ENCODE measurements around the gene MANBA. TPM values are rescaled to one million over a fixed set of nuclear protein-coding genes. Genes with fewer than 3 reads are reported as not detected.

MANBA gene
- total and polyA plus RNA-seq, 2 of the 4 experiments (the other 2 are of a cell fraction), result 11.5 to 17.2 TPM

- Histone ChIP-seq H3K27me3 (ENCODE audit: control insufficient read depth, insufficient read depth, low read length) (no peaks in the 10 kb centered on the region), H3K27ac (ENCODE audit: insufficient read depth, low read length) (no peak overlapping the region), H3K79me1 (ENCODE audit: low read depth in 1 of 2, low read length in 2 of 2) (no peaks in the 10 kb centered on the region; a peak in 1 of 4 replicates), H3K4me3 (ENCODE audit: insufficient read depth, low read depth, low read length) (no peak overlapping the region), H3K36me3 (ENCODE audit: control insufficient read depth, insufficient read depth, low read length) (peaks cover 16% of the 10 kb centered on the region), H4K5ac (ENCODE audit: low read depth, low read length) (no peak overlapping the region), H2AK5ac (ENCODE audit: low read depth, low read length) (no peak overlapping the region), H2BK120ac (ENCODE audit: low read depth, low read length) (no peak overlapping the region), H2BK5ac (ENCODE audit: low read depth, low read length, poor library complexity, severe bottlenecking) (no peak overlapping the region), H3K9me3 (ENCODE audit: control insufficient read depth, insufficient read depth, low read length) (peaks cover 4% of the 10 kb centered on the region; the same call in 1 of the 2 replicates), H4K20me1 (ENCODE audit: insufficient read depth, low read length) (no peaks in the 10 kb centered on the region), H4K91ac (ENCODE audit: insufficient read depth, low read depth, low read length) (no peak overlapping the region), H3K14ac (replicated peaks; ENCODE audit: low read depth, low read length) (no peak overlapping the region), H3K23ac (ENCODE audit: low read depth, low read length) (no peak overlapping the region), H3K4me2 (ENCODE audit: low read depth, low read length) (no peak overlapping the region), H4K8ac (ENCODE audit: low read depth in 2 of 2, low read length in 2 of 2) (no peak overlapping the region), H2AK9ac (replicated peaks; ENCODE audit: low read depth, low read length, poor library complexity) (no peak overlapping the region), H2AFZ (replicated peaks; ENCODE audit: low read length, poor library complexity) (no peak overlapping the region), H3K56ac (ENCODE audit: extremely low read depth, insufficient read depth, low read length) (no peak overlapping the region), H3K4ac (ENCODE audit: low read depth, low read length) (no peak overlapping the region), H3K18ac (ENCODE audit: low read depth, low read length) (no peak overlapping the region), H3K9ac (ENCODE audit: low read depth, low read length) (no peak overlapping the region), H2BK20ac (ENCODE audit: low read depth, low read length) (no peak overlapping the region), H3K4me1 (ENCODE audit: control insufficient read depth, insufficient read depth, low read length) (no peaks in the 10 kb centered on the region), H2BK15ac (ENCODE audit: low read depth, low read length) (no peak overlapping the region), H3K9me1 (ENCODE audit: insufficient read depth, low read length) (peaks cover 3% of the 10 kb centered on the region; the same call in 1 of the 2 replicates)
- in situ Hi-C loops (cut with MboI; ENCODE audit: low sequenced_read_pairs) (no loop called here), intact Hi-C loops (cut with micrococcal nuclease) (loop anchor here (10.0 kb wide), 1 partner anchor 87 kb away; the partner anchor contains the start of gene NFKB1), dilution Hi-C loops (cut with HindIII; ENCODE audit: low sequenced_read_pairs, unreplicated experiment) (no loop called here)
- DNase-seq (no peak), ATAC-seq (ENCODE audit: low read depth) (no peak)
- ChIA-PET CTCF (no interaction called here), POLR2A (ENCODE audit: unreplicated experiment) (no interaction called here)
- TF ChIP-seq SMC3 (IDR thresholded peaks at IDR 0.05; ENCODE audit: low read depth, low read length) (no peak), NFE2L2 (IDR thresholded peaks at IDR 0.05; ENCODE audit: low read depth, low read length) (no peak), MAZ (IDR thresholded peaks at IDR 0.05; ENCODE audit: borderline replicate concordance, low read depth, low read length) (no peak), CTCF (conservative IDR thresholded peaks at IDR 0.05; ENCODE audit: low read depth, low read length) (no peak), BHLHE40 (IDR thresholded peaks at IDR 0.05; ENCODE audit: low read depth, low read length) (no peak)
- BruUV-seq (replicated peaks), result no TSS peak
These were observed 168.5 kb downstream of the MANBA start for GRCh38 chr4:102592256-102592655.
